ENCODE data around the gene HMGCL.

GRCh38 chr1:23803674-23804073 lies 21.6 kb downstream of the HMGCL start:
- TF ChIP-seq CTCF (IDR thresholded peaks at IDR 0.05): no peak
- TF ChIP-seq POLR2A (IDR thresholded peaks at IDR 0.05): no peak

All from uterus (tissue), 2 donors.